ENCODE results near the gene SCARF2.
"Not testable (repeated sequence)": the region's sequence is repeated elsewhere in the genome, so short reads cannot be mapped to it uniquely, and the experiment has no call there.

Gene SCARF2

GRCh38 chr22:20391222-20391621 is 46.4 kb downstream of the SCARF2 start:
- Mint-ChIP-seq H3K27ac (no peak overlapping the region), H3K9me3 (peaks cover 2% of the 10 kb centered on the region), H3K36me3 (no peaks in the 10 kb centered on the region), H3K4me3 (no peak overlapping the region), H3K4me1 (peaks cover 30% of the 10 kb centered on the region), H3K27me3 (peaks cover 12% of the 10 kb centered on the region)
- ATAC-seq: no peak

DNA sequence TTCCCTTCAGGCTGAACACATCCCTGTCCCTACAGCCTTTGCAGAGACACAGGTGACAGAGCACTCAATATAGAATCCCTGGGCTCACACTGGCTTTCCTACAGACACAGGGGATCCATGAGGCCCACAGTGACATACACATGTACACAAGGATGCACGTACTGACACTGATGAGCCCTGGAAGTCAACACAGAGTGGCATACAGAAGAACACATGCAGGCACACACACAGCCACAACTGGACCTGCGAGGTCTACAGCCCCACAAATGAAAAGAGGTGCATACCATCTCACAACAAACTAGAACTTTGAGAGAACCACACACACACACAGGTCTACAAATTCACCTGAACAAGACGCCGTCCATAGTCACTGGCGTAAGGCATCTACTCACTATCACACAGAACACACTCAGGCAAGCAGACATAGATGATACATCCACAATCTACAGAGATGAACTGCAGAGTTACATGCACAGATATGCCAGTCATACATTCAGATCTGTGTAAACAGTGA is 47.2 kb downstream of the SCARF2 start:
- Mint-ChIP-seq H3K4me3 (no peak overlapping the region), H3K4me1 (peaks cover 23% of the 10 kb centered on the region), H3K27me3 (peaks cover 12% of the 10 kb centered on the region), H3K36me3 (no peaks in the 10 kb centered on the region), H3K27ac (no peak overlapping the region), H3K9me3 (peaks cover 2% of the 10 kb centered on the region)
- ATAC-seq: no peak

DNA sequence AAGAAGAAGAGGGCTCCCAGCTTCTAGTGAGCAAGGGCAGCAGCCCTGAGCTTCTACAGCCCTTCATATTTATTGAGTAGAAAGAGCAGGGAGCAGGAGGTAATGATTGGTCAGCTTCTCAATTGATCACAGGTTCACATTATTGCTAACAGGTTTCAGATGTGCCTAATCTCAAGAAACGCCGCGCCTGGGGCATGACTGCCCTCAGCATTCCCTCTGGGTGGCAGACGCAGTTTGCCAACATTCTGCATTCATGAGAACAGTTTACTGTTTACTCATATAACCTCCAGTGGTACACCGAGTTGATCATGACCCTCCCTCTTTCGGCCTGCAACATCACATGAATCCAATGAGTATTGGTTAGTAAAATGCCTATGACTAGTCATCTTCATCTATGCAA is 48.3 kb downstream of the SCARF2 start:
- no peak overlapping the region for H3K27ac Mint-ChIP-seq
- H3K9me3 Mint-ChIP-seq: peaks cover 2% of the 10 kb centered on the region
- ATAC-seq: no peak
- H3K4me3 Mint-ChIP-seq: no peak overlapping the region
- H3K36me3 Mint-ChIP-seq: no peaks in the 10 kb centered on the region
- H3K4me1 Mint-ChIP-seq: peaks cover 11% of the 10 kb centered on the region
- peaks cover 12% of the 10 kb centered on the region for H3K27me3 Mint-ChIP-seq

GRCh38 chr22:20388200-20388599 is 49.4 kb downstream of the SCARF2 start:
- H3K36me3 Mint-ChIP-seq: no peaks in the 10 kb centered on the region
- H3K27ac Mint-ChIP-seq: no peak overlapping the region
- H3K4me3 Mint-ChIP-seq: no peak overlapping the region
- H3K9me3 Mint-ChIP-seq: peaks cover 2% of the 10 kb centered on the region
- no peak for ATAC-seq
- H3K4me1 Mint-ChIP-seq: peaks cover under 1% of the 10 kb centered on the region
- H3K27me3 Mint-ChIP-seq: peaks cover 12% of the 10 kb centered on the region

DNA sequence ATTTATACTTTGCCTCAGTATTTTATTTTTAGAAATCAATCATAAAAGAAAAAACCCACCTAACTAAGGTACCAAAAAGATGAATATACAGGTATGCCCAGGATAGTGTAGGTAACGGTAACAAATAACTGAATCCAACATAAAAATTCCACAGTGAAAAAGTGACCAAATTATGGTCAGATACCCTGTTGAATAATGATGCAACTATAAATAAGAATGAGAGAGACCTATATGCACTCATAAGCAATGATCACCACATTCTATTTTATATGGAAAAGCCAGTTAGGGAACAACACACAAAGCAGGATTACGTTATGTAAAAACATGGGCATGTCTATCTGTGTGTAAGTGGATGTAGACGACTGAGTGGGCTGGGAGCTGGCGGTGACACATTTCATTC is 50.7 kb downstream of the SCARF2 start:
- no peak for ATAC-seq
- Mint-ChIP-seq H3K4me3 (no peak overlapping the region), H3K4me1 (no peaks in the 10 kb centered on the region), H3K27ac (no peak overlapping the region), H3K36me3 (no peaks in the 10 kb centered on the region), H3K9me3 (peaks cover 2% of the 10 kb centered on the region), H3K27me3 (peaks cover 12% of the 10 kb centered on the region)

DNA sequence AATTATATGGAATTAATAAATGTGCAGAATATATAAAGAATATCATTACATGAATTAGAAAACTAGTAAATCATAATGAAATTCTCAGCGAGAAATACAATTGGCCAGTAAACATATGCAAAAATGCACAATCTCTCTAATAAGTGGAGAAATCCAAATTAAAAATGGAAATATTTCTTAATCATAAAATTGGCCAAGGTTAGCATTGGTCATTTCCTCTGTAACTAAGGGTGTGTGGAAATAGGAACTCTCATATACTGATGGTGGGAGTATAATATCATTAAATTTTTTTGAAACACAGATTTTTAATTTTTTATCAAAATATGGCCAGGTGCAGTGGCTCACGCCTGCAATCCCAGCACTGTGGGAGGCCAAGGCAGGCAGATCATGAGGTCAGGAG is 51.3 kb downstream of the SCARF2 start:
- H3K36me3 Mint-ChIP-seq: no peaks in the 10 kb centered on the region
- H3K9me3 Mint-ChIP-seq: peaks cover 2% of the 10 kb centered on the region
- H3K27ac Mint-ChIP-seq: no peak overlapping the region
- no peak overlapping the region for H3K4me3 Mint-ChIP-seq
- no peaks in the 10 kb centered on the region for H3K4me1 Mint-ChIP-seq
- no peak for ATAC-seq
- peaks cover 12% of the 10 kb centered on the region for H3K27me3 Mint-ChIP-seq

- H3K27me3 Mint-ChIP-seq: peaks cover 12% of the 10 kb centered on the region
- no peak overlapping the region for H3K27ac Mint-ChIP-seq
- ATAC-seq: no peak
Measured at GRCh38 chr22:20384865-20385264, 52.8 kb downstream of the SCARF2 start.

GRCh38 chr22:20384171-20384570 is 53.5 kb downstream of the SCARF2 start:
- no peak overlapping the region for H3K4me3 Mint-ChIP-seq
- H3K36me3 Mint-ChIP-seq: no peaks in the 10 kb centered on the region
- ATAC-seq: no peak
- peaks cover 2% of the 10 kb centered on the region for H3K9me3 Mint-ChIP-seq
- H3K27ac Mint-ChIP-seq: no peak overlapping the region
- H3K4me1 Mint-ChIP-seq: no peaks in the 10 kb centered on the region
- H3K27me3 Mint-ChIP-seq: peaks cover 12% of the 10 kb centered on the region

More at GRCh38 chr22:20384865-20385264, 52.8 kb downstream of the SCARF2 start:
- H3K36me3 Mint-ChIP-seq: no peaks in the 10 kb centered on the region
- H3K9me3 Mint-ChIP-seq: peaks cover 2% of the 10 kb centered on the region
- no peaks in the 10 kb centered on the region for H3K4me1 Mint-ChIP-seq
- H3K4me3 Mint-ChIP-seq: no peak overlapping the region

DNA sequence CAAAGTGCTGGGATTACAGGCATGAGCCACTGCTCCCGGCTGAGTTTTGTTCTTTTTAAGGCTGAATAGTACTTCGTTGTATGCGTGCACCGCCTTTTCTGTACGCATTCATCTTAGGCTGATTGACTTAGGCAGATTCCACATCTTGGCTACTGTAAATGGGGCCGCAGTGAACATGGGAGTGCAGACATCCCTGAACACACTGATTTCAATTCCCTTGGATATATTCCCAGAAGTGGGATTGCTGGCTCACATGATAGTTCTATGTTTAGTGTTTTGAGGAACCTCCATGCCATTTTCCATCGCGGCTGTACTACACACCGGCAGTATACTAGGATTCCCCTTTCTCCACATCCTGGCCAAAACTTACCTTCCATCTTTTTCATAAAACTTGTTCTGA is 54.1 kb downstream of the SCARF2 start:
- no peaks in the 10 kb centered on the region for H3K9me3 Mint-ChIP-seq
- H3K36me3 Mint-ChIP-seq: no peaks in the 10 kb centered on the region
- no peak overlapping the region for H3K4me3 Mint-ChIP-seq
- H3K27ac Mint-ChIP-seq: no peak overlapping the region
- peaks cover 12% of the 10 kb centered on the region for H3K27me3 Mint-ChIP-seq
- ATAC-seq: no peak
- H3K4me1 Mint-ChIP-seq: no peaks in the 10 kb centered on the region

DNA sequence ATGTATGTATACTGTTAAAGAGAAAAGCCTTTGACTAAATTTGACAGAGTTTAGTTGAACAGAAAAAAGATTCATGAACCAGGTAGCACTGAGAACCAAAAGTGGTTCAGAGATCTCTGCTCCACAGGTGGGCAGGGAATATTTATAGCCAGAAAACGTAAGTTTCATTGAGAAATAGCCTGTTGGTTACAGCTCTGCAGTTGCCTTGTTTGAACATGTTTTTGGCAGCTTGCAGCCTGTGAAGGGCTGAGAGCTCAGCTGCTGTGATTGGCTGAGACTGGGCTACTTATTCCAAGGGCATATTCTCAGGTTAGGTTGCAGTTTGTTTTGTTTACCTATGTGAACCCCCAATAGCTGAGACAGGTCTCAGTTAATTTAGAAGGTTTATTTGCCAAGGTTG is 57.1 kb downstream of the SCARF2 start:
- ATAC-seq: no peak
- no peaks in the 10 kb centered on the region for H3K4me1 Mint-ChIP-seq

DNA sequence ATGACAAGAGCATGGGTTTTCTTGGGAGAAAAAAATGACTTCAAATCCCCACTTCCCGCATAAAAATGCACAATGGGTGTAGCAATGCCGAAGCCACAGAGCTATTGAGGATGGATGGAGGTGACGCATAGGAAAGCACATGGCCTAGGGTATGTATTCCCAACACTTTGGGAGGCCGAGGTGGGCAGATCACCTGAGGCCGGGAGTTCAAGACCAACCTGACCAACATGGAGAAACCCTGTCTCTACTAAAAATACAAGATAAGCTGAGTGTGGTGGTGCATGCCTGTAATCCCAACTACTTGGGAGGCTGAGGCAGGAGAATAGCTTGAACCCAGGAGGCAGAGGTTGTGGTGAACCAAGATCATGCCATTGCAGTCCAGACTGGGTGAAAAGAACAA is 58.9 kb downstream of the SCARF2 start:
- not testable (repeated sequence) for ATAC-seq, H3K4me1 Mint-ChIP-seq, H3K36me3 Mint-ChIP-seq, H3K4me3 Mint-ChIP-seq, H3K27me3 Mint-ChIP-seq, H3K27ac Mint-ChIP-seq, H3K9me3 Mint-ChIP-seq

More for the DNA sequence above, 57.1 kb downstream of the SCARF2 start:
- no peaks in the 10 kb centered on the region for H3K9me3 Mint-ChIP-seq
- H3K27ac Mint-ChIP-seq: no peak overlapping the region
- no peaks in the 10 kb centered on the region for H3K27me3 Mint-ChIP-seq
- no peaks in the 10 kb centered on the region for H3K36me3 Mint-ChIP-seq
- no peak overlapping the region for H3K4me3 Mint-ChIP-seq

DNA sequence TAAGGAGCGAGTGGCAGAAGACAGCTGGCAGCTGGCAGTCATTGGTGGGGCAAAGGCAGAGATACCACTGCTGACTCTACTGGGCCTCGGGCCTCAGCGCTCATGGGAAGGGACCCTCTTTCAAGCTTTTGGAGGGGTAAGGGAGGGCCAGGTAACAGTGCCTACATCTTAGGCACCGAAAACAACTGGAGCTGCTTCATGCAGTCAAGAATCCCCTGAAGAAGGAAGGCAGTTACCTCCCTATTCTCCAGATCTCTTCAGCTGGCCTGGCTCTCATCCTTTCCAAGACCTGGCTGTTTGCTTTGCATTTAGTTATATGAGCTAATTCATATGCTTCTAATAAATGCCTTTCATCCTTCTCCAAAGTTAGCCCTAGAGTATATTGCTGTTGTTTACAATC is 59.5 kb downstream of the SCARF2 start:
- ATAC-seq: no peak
- Mint-ChIP-seq H3K27ac (no peak overlapping the region), H3K4me1 (no peaks in the 10 kb centered on the region)

DNA sequence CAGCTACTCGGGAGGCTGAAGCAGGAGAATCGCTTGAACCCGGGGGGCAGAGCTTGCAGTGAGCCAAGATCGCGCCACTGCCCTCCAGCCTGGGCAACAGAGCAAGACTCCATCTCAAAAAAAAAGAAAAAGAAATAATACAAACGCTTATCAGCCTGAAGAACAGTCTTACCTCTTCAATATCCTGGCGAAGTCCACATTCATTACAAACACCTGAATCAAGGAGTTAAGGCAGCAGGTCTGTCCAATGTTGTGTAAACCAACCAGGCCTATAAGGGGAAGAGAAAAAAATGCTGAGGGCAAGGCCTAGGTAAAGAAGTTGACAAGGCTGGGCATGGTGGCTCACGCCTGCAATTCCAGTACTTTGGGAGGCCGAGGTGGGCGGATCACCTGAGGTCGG is 60.6 kb downstream of the SCARF2 start:
- H3K27ac Mint-ChIP-seq, H3K4me3 Mint-ChIP-seq, H3K4me1 Mint-ChIP-seq, H3K36me3 Mint-ChIP-seq, H3K9me3 Mint-ChIP-seq, ATAC-seq: not testable (repeated sequence)
- H3K27me3 Mint-ChIP-seq: peaks cover 14% of the 10 kb centered on the region

More for the DNA sequence above, 59.5 kb downstream of the SCARF2 start:
- no peak overlapping the region for H3K4me3 Mint-ChIP-seq
- H3K9me3 Mint-ChIP-seq: peaks cover 2% of the 10 kb centered on the region
- peaks cover 5% of the 10 kb centered on the region for H3K36me3 Mint-ChIP-seq
- peaks cover 14% of the 10 kb centered on the region for H3K27me3 Mint-ChIP-seq

DNA sequence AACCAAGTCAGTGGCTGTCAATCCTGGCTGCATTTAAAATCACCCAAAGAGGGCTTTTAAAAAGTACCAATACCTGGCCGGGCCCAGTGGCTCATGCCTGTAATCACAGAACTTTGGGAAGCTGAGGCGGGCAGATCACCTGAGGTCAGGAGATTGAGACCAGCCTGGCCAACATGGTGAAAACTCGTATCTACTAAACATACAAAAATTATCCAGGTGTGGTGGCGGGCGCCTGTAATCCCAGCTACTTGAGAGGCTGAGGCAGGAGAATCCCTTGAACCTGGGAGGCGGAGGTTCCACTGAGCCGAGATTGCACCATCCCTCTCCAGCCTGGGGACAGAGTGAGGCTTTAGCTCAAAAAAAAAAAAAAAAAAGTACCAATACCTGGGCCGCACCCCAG is 61.3 kb downstream of the SCARF2 start:
- peaks cover 14% of the 10 kb centered on the region for H3K27me3 Mint-ChIP-seq
- not testable (repeated sequence) for H3K36me3 Mint-ChIP-seq, H3K27ac Mint-ChIP-seq, ATAC-seq, H3K4me3 Mint-ChIP-seq, H3K9me3 Mint-ChIP-seq, H3K4me1 Mint-ChIP-seq
